Measurements from ENCODE around the gene ZNF618.

The ZNF618 gene

DNA sequence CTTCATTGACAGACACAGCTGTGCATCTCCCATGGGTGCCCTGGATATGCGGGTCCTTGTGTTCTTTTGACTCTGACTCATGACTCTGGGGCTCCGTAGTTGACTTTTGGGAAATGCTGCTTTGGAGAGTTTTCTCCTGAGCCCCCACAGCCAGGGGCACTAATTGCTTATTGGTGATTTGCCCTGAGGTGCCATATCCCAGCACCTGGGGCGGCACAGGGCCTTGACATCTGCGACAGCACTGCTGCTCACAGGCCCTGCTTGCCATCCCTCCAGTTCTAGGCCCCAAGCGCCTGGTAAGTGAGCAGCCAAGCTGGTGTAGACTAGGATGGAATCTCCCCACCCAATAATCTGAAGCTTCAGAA, 126.9 kb downstream of the ZNF618 start:
- ATAC-seq (no peak), DNase-seq (no peak)

DNA sequence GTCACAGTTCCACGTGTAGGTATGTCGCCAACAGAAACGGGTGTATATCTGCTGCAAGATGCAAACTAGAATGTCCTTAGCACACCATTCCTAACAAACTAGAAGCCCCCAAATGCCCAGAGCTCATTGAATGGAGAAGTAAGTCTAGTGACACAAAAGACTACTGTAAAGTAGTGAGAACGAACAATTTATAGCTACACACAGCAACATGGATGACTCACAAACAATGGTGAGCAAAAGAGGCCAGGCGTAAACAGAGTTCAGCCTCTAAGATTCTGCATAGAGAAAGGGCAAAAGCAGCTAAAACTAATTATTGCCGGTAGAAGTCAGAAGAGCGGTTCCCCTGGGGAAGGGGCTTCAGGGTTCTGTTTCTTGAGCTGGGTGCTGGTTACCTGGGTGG, 127.2 kb downstream of the ZNF618 start:
- ATAC-seq = no peak

DNA sequence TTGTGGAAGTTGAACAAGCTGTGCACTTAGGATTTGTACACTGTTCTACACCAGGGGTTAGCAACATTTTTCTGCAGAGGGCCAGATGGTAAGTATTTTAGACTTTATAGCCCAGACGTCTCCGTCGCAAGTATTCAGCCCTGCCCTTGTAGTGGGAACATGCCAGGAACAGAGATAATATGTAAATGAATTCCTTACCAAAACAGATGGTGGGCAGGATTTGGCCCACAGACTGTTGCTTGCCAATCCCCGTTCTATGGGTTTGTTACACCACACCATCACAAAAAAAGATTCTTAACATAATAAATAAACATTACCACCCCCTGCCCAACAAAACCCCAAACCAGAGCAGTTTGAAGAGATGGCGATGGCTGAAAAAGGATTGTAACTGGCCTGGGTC, 127.6 kb downstream of the ZNF618 start:
- DNase-seq (no peak), ATAC-seq (no peak)

More for the DNA sequence above, 127.2 kb downstream of the ZNF618 start:
- no peak for DNase-seq

- no peak for DNase-seq
- no peak for ATAC-seq
Observed at GRCh38 chr9:114004221-114004716, 128.2 kb downstream of the ZNF618 start.

DNA sequence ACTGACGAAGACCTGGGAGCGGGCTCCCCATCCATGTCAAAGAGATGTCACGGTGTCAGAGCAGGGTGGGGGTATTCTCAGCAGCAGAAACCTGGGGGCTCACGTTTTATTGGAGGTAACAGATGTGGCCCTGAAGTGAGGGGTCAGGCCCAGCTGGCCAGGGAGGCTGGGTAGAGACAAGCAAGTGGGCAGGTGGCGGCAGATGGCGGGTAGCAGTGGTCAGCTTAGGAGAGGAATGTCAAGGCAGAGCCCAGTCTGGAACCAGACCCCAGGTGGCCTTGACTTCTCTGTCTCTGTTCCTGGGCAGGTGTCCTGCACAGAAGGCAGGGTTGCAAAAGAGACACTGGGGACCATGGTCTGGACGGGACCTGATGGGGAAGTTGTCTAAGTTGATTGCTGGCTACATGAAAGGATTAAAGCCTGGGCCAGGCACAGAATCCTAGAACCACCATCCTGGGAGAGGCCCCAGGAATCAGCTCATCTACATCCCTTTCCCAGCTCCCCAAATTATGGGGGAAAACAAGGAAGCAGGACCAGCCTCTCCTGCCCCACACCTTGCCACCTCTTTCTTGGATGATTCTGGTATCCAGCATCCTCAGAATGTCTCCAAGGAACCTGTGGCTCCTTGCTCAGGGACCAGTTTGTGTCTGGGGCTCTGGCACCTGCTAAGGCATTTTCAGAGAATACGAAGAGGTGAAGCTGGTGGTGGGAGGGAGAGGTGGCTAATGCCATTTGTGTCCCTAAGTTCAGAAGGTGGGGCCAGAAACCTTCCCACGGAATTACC, 129.5 kb downstream of the ZNF618 start:
- DNase-seq (no peak), ATAC-seq (no peak)

GRCh38 chr9:114006155-114006550, 130.0 kb downstream of the ZNF618 start:
- no peak for DNase-seq
- ATAC-seq = no peak

DNA sequence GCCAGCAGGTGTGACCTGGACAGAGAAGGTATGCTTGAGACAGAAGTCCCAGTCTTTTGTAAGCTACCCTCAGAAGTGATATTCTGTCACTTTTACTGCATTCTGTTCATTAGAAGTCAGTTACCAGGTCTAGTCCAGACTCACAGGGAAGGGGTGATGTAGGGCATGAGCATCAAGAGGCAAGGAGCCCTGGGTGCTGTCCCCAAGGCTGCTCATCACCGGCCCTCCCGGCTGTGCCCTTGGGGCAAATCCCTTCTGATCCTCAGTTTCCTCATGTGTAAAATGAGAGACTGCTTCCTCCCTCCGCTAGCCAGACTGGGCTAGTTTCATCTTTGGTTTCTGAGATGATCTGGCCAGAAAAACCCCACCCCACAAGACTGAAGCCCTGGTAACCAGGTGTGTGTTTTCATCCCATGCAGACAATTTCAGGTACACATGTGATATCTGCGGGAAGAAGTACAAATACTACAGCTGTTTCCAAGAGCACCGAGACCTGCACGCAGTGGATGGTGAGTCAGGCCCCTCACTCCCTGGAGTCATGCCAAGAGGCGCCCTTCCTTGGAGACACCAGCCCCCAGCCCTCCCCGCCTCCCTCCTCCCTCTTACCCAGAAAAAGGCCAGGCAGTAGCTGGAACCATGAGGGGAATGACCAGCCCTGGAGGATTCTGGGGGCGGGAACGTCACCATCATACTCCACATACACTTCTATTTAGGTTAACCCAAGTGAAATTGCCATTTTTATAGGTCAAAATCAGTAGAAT, 131.0 kb downstream of the ZNF618 start:
- ATAC-seq = no peak
- DNase-seq = no peak

- DNase-seq (no peak), ATAC-seq (no peak)
Observed at GRCh38 chr9:114007991-114008666, 132.0 kb downstream of the ZNF618 start.

DNA sequence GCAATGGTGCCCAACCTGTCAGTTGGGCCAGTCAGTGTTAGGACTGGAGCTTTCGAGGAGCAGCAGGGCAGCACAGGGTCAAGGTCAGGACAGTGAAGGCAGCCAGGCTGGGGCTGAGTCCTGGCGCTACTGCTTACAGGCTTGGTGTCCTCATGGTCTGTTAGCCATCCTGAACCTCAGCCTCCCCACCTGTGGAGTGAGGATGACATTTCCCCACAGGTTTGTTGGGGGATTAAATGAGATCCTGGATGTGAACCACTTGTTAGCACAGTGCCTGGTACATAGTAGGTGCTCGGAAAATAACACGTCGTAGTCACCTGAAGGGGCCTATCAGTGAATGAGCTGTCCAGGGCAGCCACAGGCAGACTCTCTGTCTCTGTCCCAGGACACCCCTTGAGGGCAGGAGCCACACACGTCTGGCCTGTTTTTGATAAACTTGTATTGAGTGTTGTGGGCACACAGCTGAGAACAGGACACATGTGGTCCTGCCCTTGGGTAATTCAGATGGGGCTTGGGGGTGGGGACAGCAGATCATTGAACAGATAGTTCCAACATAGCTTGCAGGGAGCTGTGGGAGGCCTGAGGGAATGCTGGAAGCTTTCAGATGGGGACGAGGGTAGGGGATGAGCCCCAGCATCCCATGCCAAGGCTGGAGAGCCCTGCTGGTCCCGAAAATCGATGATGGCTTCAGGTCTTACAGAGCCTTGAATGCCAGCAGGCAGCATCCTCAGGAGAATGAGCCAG, 132.7 kb downstream of the ZNF618 start:
- ATAC-seq (no peak), DNase-seq (no peak)

DNA sequence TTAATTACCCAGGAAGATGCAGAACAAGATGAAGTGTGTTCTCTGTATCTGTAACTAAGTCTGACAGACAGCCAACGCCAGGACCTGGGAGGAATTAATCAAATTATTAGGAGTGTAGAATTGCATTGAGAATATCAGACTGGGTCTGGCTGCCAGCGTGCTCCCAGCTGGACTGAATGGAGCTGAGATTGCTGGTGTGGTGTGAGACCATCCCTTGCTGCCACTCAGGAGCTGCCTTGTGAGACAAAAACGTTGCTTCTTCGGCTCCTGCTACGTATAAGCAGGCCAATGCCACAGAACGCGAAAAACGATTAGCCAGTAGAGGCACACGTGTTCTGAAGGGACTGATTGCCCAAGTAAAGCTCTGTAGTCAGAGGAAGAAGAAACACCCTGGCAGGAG, 135.2 kb downstream of the ZNF618 start:
- DNase-seq = no peak
- ATAC-seq = no peak

DNA sequence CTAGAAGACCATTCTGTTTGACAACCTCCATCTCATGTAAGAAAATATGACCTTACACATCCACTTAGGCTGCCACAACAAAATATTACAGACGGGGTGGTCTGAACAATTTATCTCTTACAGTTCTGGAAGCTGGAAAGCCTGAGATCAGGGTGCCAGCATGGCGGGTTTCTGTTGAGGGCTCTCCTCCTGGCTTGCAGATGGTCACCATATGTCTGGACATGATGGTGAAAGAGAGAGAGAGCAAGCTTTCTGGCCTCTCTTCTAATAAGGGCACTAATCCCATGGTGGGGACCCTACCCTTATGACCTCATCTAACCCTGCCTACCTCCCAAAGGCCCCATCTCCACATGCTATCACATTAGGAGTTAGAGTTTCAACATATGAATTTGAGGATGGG, 136.0 kb downstream of the ZNF618 start:
- no peak for DNase-seq
- ATAC-seq = no peak

DNA sequence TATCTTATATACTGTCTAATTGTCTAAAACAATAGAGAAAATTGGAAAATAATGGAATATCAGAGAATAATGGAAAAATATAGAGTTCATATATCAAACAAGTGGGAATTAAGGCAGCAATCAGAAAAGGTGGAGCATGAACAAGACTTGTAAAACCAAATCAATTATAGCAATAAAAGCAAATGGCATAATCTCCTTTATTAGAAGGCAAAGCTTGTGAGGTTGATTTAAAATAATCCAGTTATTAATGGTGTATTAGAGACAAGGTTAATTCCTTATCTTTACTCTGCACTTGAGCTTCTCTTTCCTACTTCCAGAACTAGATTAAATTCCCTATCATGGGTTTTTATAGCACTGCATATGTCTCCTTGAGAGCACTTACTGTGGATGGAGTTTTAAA, 137.9 kb downstream of the ZNF618 start:
- ATAC-seq (no peak), DNase-seq (no peak)

DNA sequence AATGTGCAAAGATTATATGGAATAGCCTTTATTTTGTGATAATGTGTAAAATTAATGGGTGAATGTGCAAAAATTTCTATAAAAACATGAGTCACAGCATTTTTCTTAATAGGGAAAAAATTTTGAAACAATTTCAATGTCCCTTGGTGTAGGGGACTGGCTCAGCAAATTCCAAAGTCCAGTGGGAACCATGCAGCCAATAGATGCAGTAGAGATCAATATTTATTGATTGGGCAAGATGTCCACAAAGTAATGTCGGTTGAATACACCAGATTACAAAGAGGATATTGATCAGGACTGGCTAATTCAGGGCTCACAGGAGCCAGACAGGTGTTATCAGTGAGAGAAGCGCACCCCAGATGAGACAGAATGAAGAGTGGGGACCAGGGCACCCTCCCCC, 139.5 kb downstream of the ZNF618 start:
- ATAC-seq (no peak), DNase-seq (no peak)

GRCh38 chr9:114016101-114016500, 140.0 kb downstream of the ZNF618 start:
- ATAC-seq = no peak
- no peak for DNase-seq

DNA sequence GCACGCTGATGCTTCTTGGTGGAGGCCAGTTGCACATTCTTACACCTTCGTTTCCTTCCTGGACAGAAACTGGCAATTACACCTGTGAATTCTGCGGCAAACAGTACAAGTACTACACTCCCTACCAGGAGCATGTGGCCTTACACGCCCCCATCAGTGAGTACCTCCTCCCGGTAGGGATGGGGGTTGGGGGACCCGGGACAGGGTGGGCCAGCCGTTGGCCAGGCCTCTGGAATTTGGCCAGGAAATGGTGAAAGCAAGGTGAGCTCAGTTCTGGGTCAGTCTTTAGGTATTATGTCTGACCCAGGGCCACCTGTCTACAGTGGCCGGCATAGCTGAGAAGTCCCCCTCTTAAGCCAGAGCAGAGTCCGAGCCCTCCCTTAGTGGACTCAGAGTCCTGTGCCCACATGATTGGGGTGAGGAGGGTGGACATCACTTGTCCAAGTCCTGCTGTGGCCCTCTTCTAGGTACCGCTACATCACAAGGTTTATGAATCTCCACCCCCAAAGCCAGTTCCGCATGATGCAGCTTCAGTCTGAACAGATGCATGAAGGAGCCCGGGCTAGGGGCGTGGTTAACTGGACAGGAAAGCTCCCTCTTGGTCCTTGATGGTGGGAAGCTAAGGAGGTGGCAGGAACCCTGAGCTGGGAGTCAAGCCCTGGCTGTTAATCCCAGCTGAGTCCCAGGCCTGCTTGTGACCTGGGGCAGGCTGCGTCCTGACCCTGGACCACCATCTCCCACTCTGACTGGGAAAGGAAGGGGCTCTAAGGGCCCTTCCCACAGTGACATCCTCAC, 140.7 kb downstream of the ZNF618 start:
- no peak for DNase-seq

DNA sequence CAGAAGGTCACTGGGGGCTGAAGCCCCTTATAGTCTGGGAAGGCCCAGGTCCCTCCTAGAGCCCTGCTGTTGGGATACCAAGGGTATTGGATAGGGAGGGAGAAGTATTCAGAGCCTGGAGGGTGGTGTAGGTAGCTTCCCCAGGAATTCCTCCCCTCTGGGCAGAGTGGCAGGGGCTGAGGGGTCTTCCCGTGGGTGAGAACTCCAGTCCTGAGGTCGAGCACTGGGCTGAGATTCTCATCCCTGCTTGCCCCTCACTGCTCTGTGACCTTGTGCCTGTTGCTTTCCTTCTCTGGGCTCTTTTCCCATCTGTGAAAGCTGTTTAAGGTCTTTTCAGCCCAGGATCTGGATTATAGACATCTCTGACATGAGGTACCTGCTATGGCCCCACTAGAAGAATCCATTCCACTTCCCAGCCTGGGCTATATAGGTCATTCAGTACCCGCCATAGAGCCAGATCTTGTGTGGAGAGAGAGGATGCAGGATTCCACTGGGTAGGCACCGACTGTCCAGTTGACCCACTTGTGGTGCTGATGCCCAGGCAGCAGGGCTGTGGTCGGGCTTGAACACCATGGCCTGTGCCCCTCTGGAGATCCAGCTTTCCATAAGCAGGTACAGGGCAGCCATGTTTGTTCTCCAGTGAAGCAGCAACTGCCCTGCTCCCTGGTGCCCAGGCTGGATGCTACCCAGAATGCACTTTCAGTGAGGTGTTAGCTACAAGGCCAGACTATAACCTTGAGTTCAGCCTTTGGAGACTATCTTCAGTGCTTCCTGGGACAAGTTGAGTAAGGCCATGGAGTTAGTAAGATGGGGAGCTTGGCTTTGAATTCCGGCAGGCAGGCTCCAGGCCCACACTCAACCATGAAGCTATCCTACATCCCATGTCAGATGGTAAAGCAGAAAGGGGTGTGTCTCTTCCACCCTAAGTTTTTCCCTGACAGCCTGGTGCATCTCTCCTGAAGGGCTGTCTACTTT, 141.9 kb downstream of the ZNF618 start:
- DNase-seq (no peak), ATAC-seq (no peak)

More for the DNA sequence above, 140.7 kb downstream of the ZNF618 start:
- no peak for ATAC-seq

DNA sequence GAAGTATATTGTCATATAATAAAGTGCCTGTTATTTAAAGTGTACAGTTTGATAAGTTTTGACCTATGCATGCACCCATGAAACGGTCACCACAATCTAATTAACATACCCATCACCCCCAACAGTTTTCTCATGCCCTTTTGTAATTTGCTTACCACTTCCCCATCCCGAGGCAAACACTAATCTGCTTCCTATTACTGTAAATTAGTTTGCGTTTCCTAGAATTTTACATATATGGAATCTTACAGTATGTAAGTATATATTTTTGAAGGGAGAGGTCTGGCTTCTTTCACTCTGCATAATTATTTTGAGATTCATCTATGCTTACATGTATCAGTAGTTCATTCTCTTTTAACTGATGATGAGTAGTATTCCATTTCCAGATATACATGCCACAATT, 145.5 kb downstream of the ZNF618 start:
- ATAC-seq (no peak), DNase-seq (no peak)

GRCh38 chr9:114023961-114024360, 147.9 kb downstream of the ZNF618 start:
- ATAC-seq = no peak
- no peak for DNase-seq

DNA sequence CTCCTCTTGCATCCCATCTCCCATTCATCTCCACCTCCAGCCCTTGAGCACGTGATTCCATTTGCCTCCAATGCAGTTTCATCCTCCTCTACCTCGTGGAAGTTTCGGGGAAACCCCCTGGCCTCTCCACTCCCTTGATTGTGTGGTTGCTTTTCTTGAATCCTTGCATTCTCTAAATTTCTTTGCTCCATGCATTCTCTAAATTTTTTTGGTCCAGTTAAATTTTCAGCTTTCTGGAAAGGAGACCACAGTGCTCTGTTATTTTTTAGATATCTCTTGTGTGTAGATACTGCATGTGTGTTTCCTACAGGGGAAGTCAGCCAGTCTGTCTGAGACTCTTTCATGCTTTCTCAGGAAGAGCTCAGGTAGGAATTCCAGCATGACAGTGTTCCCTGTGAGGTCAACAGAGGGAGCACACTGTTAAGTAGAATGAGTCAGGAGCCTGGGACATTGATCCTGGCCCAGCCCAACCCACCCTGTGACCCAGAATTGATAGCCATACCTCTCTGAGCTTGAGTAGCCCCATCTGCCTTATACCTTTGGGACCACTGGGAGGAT, 149.2 kb downstream of the ZNF618 start:
- no peak for DNase-seq
- no peak for ATAC-seq

DNA sequence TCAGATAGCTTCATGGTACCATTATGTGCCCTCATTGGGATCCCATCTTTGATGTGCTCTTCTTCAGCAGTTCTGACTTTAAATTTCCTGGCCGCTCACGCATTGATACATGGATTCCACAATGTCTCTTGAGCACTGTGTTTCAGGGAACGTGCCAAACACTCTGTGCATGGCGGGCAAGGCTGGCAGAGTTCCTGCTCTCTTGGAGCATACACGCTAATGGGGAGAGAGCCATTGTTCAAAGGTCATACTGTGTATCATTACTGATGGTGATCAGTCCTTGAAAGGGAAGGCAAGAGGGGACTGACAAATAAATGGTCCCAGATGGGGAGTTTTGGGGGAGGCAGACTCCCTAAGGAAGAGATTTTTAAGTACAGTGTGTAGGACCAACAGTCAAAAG, 149.7 kb downstream of the ZNF618 start:
- DNase-seq = no peak
- ATAC-seq = no peak

All from stimulated activated naive CD8-positive, alpha-beta T cell treated with anti-CD3 and anti-CD28 coated beads, Interleukin-15, Interleukin-2, amounts not matched to agents 100 U/mL and 50 U/mL, for 24 hours (primary cell).